GM21367 (cell line): ENCODE measurements around the gene SPACA7.
"Not testable (repeated sequence)": the region's sequence is repeated elsewhere in the genome, so short reads cannot be mapped to it uniquely, and the experiment has no call there.

Source experiments
- ATAC-seq: cut with Tn5 transposase; IDR thresholded peaks from one replicate; pipeline ENCODE4 v1.9.1; 2021; ENCODE audit not compliant: unreplicated experiment

SPACA7 gene

GRCh38 chr13:112349681-112350080 lies 26.5 kb upstream of the SPACA7 start:
- no peak for ATAC-seq

- ATAC-seq = no peak
These were observed 25.9 kb upstream of the SPACA7 start for GRCh38 chr13:112350300-112350699.

- ATAC-seq = no peak
These were observed 24.3 kb upstream of the SPACA7 start for GRCh38 chr13:112351825-112352224.

- ATAC-seq = no peak
These were observed 22.3 kb upstream of the SPACA7 start for GRCh38 chr13:112353856-112354255.

GRCh38 chr13:112354330-112355273 lies 21.6 kb upstream of the SPACA7 start:
- no peak for ATAC-seq

GRCh38 chr13:112355274-112355838 lies 20.8 kb upstream of the SPACA7 start:
- no peak for ATAC-seq

GRCh38 chr13:112356190-112356589 lies 20.0 kb upstream of the SPACA7 start:
- no peak for ATAC-seq

- no peak for ATAC-seq
These were observed 18.0 kb upstream of the SPACA7 start for GRCh38 chr13:112358156-112358555.

- ATAC-seq = no peak
These were observed 14.1 kb upstream of the SPACA7 start for GRCh38 chr13:112362021-112362420.

GRCh38 chr13:112363867-112364528 lies 12.2 kb upstream of the SPACA7 start:
- ATAC-seq = no peak

GRCh38 chr13:112366907-112367646 lies 9.1 kb upstream of the SPACA7 start:
- ATAC-seq = no peak

- ATAC-seq = no peak
These were observed 7.3 kb upstream of the SPACA7 start for GRCh38 chr13:112368883-112369282.

GRCh38 chr13:112370311-112370710 lies 5.8 kb upstream of the SPACA7 start:
- no peak for ATAC-seq

GRCh38 chr13:112374271-112374670 lies 1.9 kb upstream of the SPACA7 start:
- no peak for ATAC-seq

GRCh38 chr13:112391746-112392145 lies 15.6 kb downstream of the SPACA7 start:
- no peak for ATAC-seq

GRCh38 chr13:112392719-112393118 lies 16.6 kb downstream of the SPACA7 start:
- no peak for ATAC-seq

- not testable (repeated sequence) for ATAC-seq
These were observed 18.9 kb downstream of the SPACA7 start for GRCh38 chr13:112395022-112395421.

GRCh38 chr13:112395941-112396340 lies 19.8 kb downstream of the SPACA7 start:
- ATAC-seq = not testable (repeated sequence)

GRCh38 chr13:112397108-112397507 lies 21.0 kb downstream of the SPACA7 start:
- no peak for ATAC-seq

- ATAC-seq = not testable (repeated sequence)
These were observed 22.2 kb downstream of the SPACA7 start for GRCh38 chr13:112398347-112398746.

GRCh38 chr13:112409828-112410227 lies 33.7 kb downstream of the SPACA7 start:
- ATAC-seq = not testable (repeated sequence)
